PC-9 (cell line): ENCODE measurements around the gene DDX43. TPM values are rescaled to one million over a fixed set of nuclear protein-coding genes. Genes with fewer than 3 reads are reported as not detected.
"Not testable (repeated sequence)": the region's sequence is repeated elsewhere in the genome, so short reads cannot be mapped to it uniquely, and the experiment has no call there.

ENCODE experiments used
- BruUV-seq: library from RNA; stranded (reverse); fragments of 400-500 nt; replicated peaks from 2 replicates; lab custom pipeline; 2021; lab: Mats Ljungman, UMichigan
- CTCF ChIA-PET: fragments of 300-600 bp; sonication (Branson Sonifier 250); formaldehyde crosslinking; loops from one replicate; lab custom pipeline; 2022; ENCODE audit warnings: antibody characterized with exemption; lab: Charles Lee
- POLR2A ChIA-PET: fragments of 300-600 bp; sonication (Branson Sonifier 250); formaldehyde crosslinking; loops from one replicate; lab custom pipeline; 2022; ENCODE audit warnings: antibody characterized with exemption; ENCODE audit not compliant: unreplicated experiment; lab: Charles Lee
- DNase-seq, 2 experiments: peaks; one replicate each; pipeline versions ENCODE4 v3.0.0 to v3.0.0-alpha.2; 2015 to 2022; ENCODE audit warnings: mixed read lengths in 1 of 2
- H2AFZ ChIP-seq: fragments of 200-600 bp; sonication (generic); 2 replicates; pipeline ENCODE4 v1.8.1; 2017; ENCODE audit warnings: antibody characterized with exemption
- H3F3A ChIP-seq: fragments of 200-600 bp; sonication (generic); 2 replicates; pipeline ENCODE4 v1.8.1; 2017; ENCODE audit warnings: antibody characterized with exemption, mild to moderate bottlenecking, low read depth; ENCODE audit not compliant: insufficient read depth
- H3K27ac ChIP-seq: fragments of 200-600 bp; sonication (generic); 2 replicates; pipeline ENCODE4 v1.6.1; 2016; ENCODE audit warnings: mixed run types
- H3K27me3 ChIP-seq: fragments of 200-600 bp; sonication (generic); 2 replicates; pipeline ENCODE4 v1.6.1; 2016; ENCODE audit warnings: low read depth, mixed run types; ENCODE audit not compliant: insufficient read depth
- H3K36me3 ChIP-seq: fragments of 200-600 bp; sonication (generic); 2 replicates; pipeline ENCODE4 v1.6.1; 2016; ENCODE audit warnings: low read depth, mixed run types
- H3K4me1 ChIP-seq: fragments of 200-600 bp; sonication (generic); replicated peaks from 2 replicates; pipeline ENCODE4 v1.6.1; 2016; ENCODE audit warnings: mixed run types; ENCODE audit not compliant: insufficient read depth
- H3K4me2 ChIP-seq: fragments of 200-600 bp; sonication (generic); 2 replicates; pipeline ENCODE4 v1.6.1; 2017; ENCODE audit warnings: mixed run types
- H3K4me3 ChIP-seq: fragments of 200-600 bp; sonication (generic); 2 replicates; pipeline ENCODE4 v1.6.1; 2016; ENCODE audit warnings: mixed run types
- H3K79me2 ChIP-seq: fragments of 200-600 bp; sonication (generic); 2 replicates; pipeline ENCODE4 v1.6.1; 2017; ENCODE audit warnings: low read depth, mixed run types
- H3K9me2 ChIP-seq: fragments of 200-600 bp; sonication (generic); 2 replicates; pipeline ENCODE4 v1.8.1; 2017; ENCODE audit warnings: mild to moderate bottlenecking; ENCODE audit not compliant: insufficient read depth
- H3K9me3 ChIP-seq: fragments of 200-600 bp; sonication (generic); 2 replicates; pipeline ENCODE4 v1.8.1; 2016; ENCODE audit warnings: low read depth; ENCODE audit not compliant: insufficient read depth
- H4K20me1 ChIP-seq: fragments of 200-600 bp; sonication (generic); 2 replicates; pipeline ENCODE4 v1.8.1; 2017; ENCODE audit not compliant: insufficient read depth
- CTCF ChIP-seq: fragments of 200-600 bp; sonication (generic); conservative IDR thresholded peaks from 2 replicates; pipeline ENCODE4 v1.6.1; 2017; ENCODE audit warnings: mixed run types, antibody characterized with exemption, mild to moderate bottlenecking, moderate library complexity
- EZH2 ChIP-seq: fragments of 200-600 bp; sonication (generic); IDR thresholded peaks from 2 replicates; pipeline ENCODE4 v1.8.0; 2017; ENCODE audit warnings: antibody characterized with exemption, low read depth
- intact Hi-C: fragments of 100-400 bp; cut with micrococcal nuclease; formaldehyde crosslinking; loops from one replicate; pipeline ENCODE4 v1.10.0; 2022; ENCODE audit not compliant: unreplicated experiment
- total RNA-seq: library from RNA; stranded (reverse); gene quantifications from 2 replicates; pipeline ENCODE4 v1.2.3, GENCODE V29; 2021

DDX43 gene
- total RNA-seq, 1 experiment from 2014 or later = 5.0 TPM

- no peaks in the 10 kb centered on the region for H3K79me2 ChIP-seq
- H2AFZ ChIP-seq = no peak overlapping the region
- no peak overlapping the region for H3K27ac ChIP-seq
- no peaks in the 10 kb centered on the region for H3K9me2 ChIP-seq
- H3K4me1 ChIP-seq = peaks cover 35% of the 10 kb centered on the region
- BruUV-seq = no TSS peak
- TF ChIP-seq EZH2 = no peak
- no peak for TF ChIP-seq CTCF
- H3K4me2 ChIP-seq = 0 out of 2 replicates have a peak overlapping the region, but pooled peaks have one; percentile 11
- POLR2A ChIA-PET = interaction anchor here (0.7 kb wide), 1 partner anchor 70 kb away, joined by 3 read pairs; no protein-coding TSS in a partner anchor
- H3K36me3 ChIP-seq = no peaks in the 10 kb centered on the region
- H3K4me3 ChIP-seq = no peak overlapping the region
- intact Hi-C loops = no loop called here
- no peaks in the 10 kb centered on the region for H3K27me3 ChIP-seq
- H3K9me3 ChIP-seq = no peaks in the 10 kb centered on the region
- DNase-seq = peak in 1 of 2 experiments; percentile 46
- CTCF ChIA-PET = no interaction called here
- H4K20me1 ChIP-seq = no peaks in the 10 kb centered on the region
- peaks cover 38% of the 10 kb centered on the region; the same call in 1 of the 2 replicates for H3F3A ChIP-seq
Observed at GRCh38 chr6:73391675-73392074, 3.0 kb upstream of the DDX43 start.

DNA sequence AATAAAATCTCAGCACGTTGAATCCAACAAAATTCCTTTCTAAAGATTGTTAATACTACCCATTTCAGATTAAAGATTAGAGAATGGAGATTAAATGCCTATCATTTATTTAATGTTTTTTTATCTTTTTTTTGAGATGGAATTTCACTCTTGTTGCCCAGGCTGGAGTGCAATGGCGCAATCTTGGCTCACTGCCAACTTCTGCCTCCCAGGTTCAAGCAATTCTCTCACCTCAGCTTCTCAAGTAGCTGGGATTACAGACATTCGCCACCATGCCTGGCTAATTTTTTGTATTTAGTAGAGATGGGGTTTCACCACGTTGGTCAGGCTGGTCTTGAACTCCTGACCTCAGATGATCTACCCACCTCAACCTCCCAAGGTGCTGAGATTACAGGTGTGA lies 2.4 kb upstream of the DDX43 start:
- intact Hi-C loops, H3K36me3 ChIP-seq, H3K9me3 ChIP-seq, CTCF ChIA-PET, H3K79me2 ChIP-seq, BruUV-seq, H3K27me3 ChIP-seq, POLR2A ChIA-PET, H4K20me1 ChIP-seq, H2AFZ ChIP-seq, H3K27ac ChIP-seq, H3K9me2 ChIP-seq, H3K4me3 ChIP-seq, DNase-seq: not testable (repeated sequence)
- Histone ChIP-seq H3K4me1 (peaks cover 35% of the 10 kb centered on the region), H3F3A (peaks cover 38% of the 10 kb centered on the region; the same call in 1 of the 2 replicates), H3K4me2 (0 out of 2 replicates have a peak overlapping the region, but pooled peaks have one; percentile 11)

- Histone ChIP-seq H3K79me2 (no peaks in the 10 kb centered on the region), H3K27ac (no peak overlapping the region), H3K9me3 (no peaks in the 10 kb centered on the region), H2AFZ (no peak overlapping the region), H3K4me3 (no peak overlapping the region), H3K36me3 (no peaks in the 10 kb centered on the region), H3K4me1 (peaks cover 28% of the 10 kb centered on the region), H3F3A (peaks cover 34% of the 10 kb centered on the region; the same call in 1 of the 2 replicates), H4K20me1 (no peaks in the 10 kb centered on the region), H3K27me3 (no peaks in the 10 kb centered on the region), H3K9me2 (no peaks in the 10 kb centered on the region), H3K4me2 (no peak overlapping the region)
- intact Hi-C loops = no loop called here
- DNase-seq = no peak
- BruUV-seq = no TSS peak
- TF ChIP-seq CTCF (no peak), EZH2 (no peak)
- ChIA-PET POLR2A (interaction anchor here (0.5 kb wide), 1 partner anchor 339 kb away, joined by 3 read pairs; no protein-coding TSS in a partner anchor), CTCF (interaction anchor here (0.6 to 0.7 kb wide), 3 partner anchors 26 to 279 kb away, joined by 3 to 6 read pairs (median 6); no protein-coding TSS in a partner anchor)
Observed at GRCh38 chr6:73393278-73393677, 1.4 kb upstream of the DDX43 start.
